ENCODE data around the gene GPR35.

GPR35 gene

DNA sequence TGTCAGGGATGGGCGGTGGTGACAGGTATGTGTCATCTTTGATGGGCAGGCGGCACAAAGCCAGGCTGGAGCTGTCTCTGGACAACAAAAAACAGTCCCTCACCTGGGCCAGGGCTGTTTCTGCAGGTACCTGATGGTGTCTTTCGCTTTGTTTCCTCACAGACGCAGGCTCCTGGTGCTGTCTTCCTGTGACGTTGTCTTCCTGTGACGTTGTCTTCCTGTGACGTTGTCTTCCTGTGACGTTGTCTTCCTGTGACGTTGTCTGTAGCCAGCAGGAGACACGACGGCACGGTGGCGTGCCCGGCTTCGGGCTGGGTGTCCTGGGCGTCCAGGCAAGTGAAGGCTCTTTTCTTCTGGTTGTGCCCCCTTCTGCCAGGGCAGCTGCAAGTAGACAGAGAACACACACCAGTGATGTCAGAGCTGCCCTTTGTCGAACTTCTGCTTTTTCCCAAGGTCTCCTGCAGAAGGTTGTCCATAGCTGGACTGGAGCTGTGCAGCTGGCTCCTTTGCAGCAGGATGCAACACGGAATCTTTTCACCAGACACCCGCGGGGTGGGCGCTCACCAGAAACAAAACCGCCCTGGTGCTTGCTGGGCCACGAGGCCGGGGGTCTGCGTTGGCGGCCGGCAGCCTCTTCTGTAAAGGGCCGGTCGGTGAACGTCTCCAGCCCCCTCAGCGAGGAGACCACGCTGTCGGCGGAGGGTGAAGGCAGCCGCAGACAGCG, 21.1 kb downstream of the GPR35 start:
- TF ChIP-seq SIN3A (IDR thresholded peaks at IDR 0.05; ENCODE audit: borderline replicate concordance, insufficient read depth, low read length) (no peak), FOXP2 (optimal IDR thresholded peaks at IDR 0.05; ENCODE audit: borderline replicate concordance, extremely low read depth, extremely low read length, insufficient read depth) (no peak), POLR2AphosphoS5 (IDR thresholded peaks at IDR 0.05; ENCODE audit: low read depth, low read length) (no peak), TAF1 (IDR thresholded peaks at IDR 0.05; ENCODE audit: borderline replicate concordance, insufficient read depth, low read length) (no peak), REST (IDR thresholded peaks at IDR 0.05; ENCODE audit: insufficient read depth in 1 of 2, low read depth in 2 of 2, low read length in 2 of 2) (no peak)

- TF ChIP-seq SIN3A (IDR thresholded peaks at IDR 0.05; ENCODE audit: borderline replicate concordance, insufficient read depth, low read length) (no peak), REST (IDR thresholded peaks at IDR 0.05; ENCODE audit: insufficient read depth in 1 of 2, low read depth in 2 of 2, low read length in 2 of 2) (no peak), FOXP2 (optimal IDR thresholded peaks at IDR 0.05; ENCODE audit: borderline replicate concordance, extremely low read depth, extremely low read length, insufficient read depth) (no peak), TAF1 (IDR thresholded peaks at IDR 0.05; ENCODE audit: borderline replicate concordance, insufficient read depth, low read length) (no peak), POLR2AphosphoS5 (IDR thresholded peaks at IDR 0.05; ENCODE audit: low read depth, low read length) (no peak)
Observed at GRCh38 chr2:240646900-240647502, 21.7 kb downstream of the GPR35 start.

- TF ChIP-seq TAF1 (IDR thresholded peaks at IDR 0.05; ENCODE audit: borderline replicate concordance, insufficient read depth, low read length) (no peak), REST (IDR thresholded peaks at IDR 0.05; ENCODE audit: insufficient read depth in 1 of 2, low read depth in 2 of 2, low read length in 2 of 2) (no peak), SIN3A (IDR thresholded peaks at IDR 0.05; ENCODE audit: borderline replicate concordance, insufficient read depth, low read length) (no peak), FOXP2 (optimal IDR thresholded peaks at IDR 0.05; ENCODE audit: borderline replicate concordance, extremely low read depth, extremely low read length, insufficient read depth) (no peak), POLR2AphosphoS5 (IDR thresholded peaks at IDR 0.05; ENCODE audit: low read depth, low read length) (no peak)
Observed at GRCh38 chr2:240647503-240648154, 22.3 kb downstream of the GPR35 start.

GRCh38 chr2:240648155-240648649, 22.9 kb downstream of the GPR35 start:
- TF ChIP-seq POLR2AphosphoS5 (IDR thresholded peaks at IDR 0.05; ENCODE audit: low read depth, low read length): no peak
- no peak for TF ChIP-seq REST (IDR thresholded peaks at IDR 0.05; ENCODE audit: insufficient read depth in 1 of 2, low read depth in 2 of 2, low read length in 2 of 2)
- TF ChIP-seq TAF1 (IDR thresholded peaks at IDR 0.05; ENCODE audit: borderline replicate concordance, insufficient read depth, low read length): no peak
- TF ChIP-seq SIN3A (IDR thresholded peaks at IDR 0.05; ENCODE audit: borderline replicate concordance, insufficient read depth, low read length): no peak
- no peak for TF ChIP-seq FOXP2 (optimal IDR thresholded peaks at IDR 0.05; ENCODE audit: borderline replicate concordance, extremely low read depth, extremely low read length, insufficient read depth)

All from PFSK-1 (cell line).